NCI-H82 treated with DMSO at 0.1 percent for 48 hours (cell line): ENCODE measurements around the gene CIAO2A.
A peak's percentile ranks its signal among the peaks of the same experiment; 100 is the strongest.
"Not testable (repeated sequence)": the region's sequence is repeated elsewhere in the genome, so short reads cannot be mapped to it uniquely, and the experiment has no call there.

Source experiments
- DNase-seq: peaks from one replicate; lab custom pipeline; 2025; ENCODE audit not compliant: unreplicated experiment; lab: John Stamatoyannopoulos, UW

The CIAO2A gene, protein sequence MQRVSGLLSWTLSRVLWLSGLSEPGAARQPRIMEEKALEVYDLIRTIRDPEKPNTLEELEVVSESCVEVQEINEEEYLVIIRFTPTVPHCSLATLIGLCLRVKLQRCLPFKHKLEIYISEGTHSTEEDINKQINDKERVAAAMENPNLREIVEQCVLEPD

GRCh38 chr15:64093627-64094417 lies at the start of gene CIAO2A:
Gene CIAO2A (minus strand): TSS chr15:64093838. CDS start chr15:64093768, 70 bp downstream.
- DNase-seq = peak; percentile 98

GRCh38 chr15:64143276-64143675 lies 49.6 kb upstream of the CIAO2A start:
- no peak for DNase-seq

DNA sequence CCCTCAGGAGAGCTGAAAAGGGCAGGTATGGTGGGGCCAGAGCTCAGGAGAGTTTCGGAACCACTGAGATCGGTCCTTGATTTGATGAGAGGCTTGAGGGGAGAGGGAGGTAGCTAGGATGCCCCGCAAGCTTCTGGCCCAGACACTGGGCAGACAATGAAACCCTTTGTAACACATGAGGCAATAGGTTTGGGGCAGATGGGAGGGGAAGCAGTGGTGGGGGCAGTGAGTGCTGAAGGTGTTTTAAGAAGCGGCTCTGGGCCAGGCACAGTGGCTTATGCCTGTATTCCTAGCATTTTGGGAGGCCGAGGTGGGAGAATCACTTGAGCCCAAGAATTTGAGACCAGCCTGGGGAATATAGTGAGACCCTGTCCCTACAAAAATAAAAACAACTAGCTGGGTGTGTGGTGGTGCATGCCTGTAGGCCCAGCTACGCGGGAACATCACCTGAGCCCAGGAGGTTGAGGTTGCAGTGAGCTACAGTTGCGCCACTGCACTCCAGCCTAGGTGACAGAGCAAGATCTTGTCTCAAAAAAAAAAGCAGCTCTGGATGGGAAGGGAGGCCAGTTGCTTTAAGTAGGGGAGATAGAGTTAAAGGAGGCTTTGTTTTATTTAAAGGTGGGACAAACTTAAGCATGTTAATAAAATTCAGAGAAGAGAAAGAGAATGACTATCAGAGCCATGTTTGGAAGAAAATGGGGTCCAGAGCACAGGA lies 48.3 kb upstream of the CIAO2A start:
- DNase-seq = no peak

DNA sequence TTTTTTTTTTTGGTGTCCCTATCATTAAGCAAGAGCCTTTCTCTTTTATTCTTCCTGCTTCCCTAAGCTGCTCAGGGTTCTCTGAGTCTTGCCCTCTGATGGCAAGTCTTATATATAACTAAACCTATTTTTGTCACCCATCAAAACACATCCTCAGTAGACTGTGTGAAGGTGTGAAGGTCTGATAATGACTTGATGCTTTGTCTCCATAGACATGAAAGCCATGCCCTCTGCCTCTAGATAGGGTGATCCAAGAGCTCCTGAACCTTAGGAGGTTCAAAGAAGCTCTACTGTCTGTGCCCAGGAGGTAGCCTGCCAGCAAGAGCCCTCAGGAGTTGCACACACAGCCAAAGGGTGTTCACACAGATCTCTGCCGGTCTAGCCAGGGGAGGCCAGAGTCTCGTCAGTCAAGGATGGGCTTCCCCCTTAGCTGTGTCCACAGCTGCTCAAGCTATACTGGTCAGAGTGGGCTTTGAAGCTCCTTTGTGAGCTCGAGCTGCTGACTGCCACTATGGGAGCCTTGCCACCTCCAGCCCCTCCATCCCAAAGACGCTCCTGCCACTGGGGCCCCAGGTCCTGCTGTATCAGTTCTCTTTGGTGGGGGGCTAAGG lies 44.8 kb upstream of the CIAO2A start:
- DNase-seq = no peak

GRCh38 chr15:64137226-64137833 lies 43.7 kb upstream of the CIAO2A start:
- no peak for DNase-seq

GRCh38 chr15:64136347-64136746 lies 42.7 kb upstream of the CIAO2A start:
- DNase-seq = no peak

- DNase-seq = no peak
Measured at GRCh38 chr15:64134345-64134829, 40.7 kb upstream of the CIAO2A start.

DNA sequence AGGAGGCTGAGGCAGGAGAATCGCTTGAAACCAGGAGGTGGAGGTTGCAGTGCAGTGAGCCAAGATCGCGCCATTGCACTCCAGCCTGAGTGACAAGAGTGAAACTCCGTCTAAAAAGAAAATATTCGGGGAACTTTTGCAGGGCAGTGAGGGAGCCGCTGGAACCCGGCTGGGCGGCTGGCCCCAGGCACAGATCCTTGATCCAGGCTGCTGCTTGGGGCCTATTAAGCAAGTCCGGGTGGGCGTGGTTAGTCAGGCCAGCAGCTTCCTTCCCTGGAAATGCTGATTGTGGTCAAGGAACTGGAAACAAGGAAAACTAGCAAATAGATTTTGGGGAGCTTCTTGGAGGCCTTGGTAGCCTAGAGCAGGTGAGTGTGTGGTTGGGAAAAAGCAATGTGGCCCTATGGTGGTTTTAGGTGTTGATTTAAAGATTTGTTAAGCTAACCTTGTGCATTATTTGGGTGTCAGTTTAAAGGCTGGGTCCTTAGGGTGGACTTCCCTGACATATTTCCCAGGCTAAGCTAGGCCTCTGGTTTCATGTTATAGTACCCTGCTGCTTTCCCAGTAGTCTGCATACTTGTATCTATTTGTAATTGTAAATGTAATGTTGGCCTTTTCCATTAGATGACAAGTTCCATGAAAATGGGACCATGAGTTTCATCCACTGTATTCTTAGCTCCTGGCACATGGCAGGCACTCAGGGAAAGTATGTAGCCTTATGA lies 40.1 kb upstream of the CIAO2A start:
- no peak for DNase-seq

DNA sequence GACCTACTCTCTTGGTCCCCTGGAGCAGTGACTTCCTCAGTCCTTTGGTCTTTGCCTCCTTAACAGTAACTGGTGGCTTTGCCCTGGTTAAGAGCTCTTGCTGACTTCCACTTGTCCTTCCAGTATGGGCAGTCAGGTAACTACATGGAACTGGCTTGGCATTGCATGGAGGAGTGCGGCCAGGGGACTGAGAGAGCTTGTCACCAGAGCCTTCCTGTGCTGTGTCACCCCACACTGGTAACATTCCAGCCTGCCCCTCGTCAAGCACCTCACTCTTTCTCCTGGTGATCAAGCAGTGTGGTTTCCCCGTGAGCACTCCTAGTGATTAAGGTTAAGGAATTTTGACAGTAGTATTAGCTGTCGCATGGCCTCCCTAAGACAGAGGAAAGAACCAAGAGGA lies 38.6 kb upstream of the CIAO2A start:
- no peak for DNase-seq

DNA sequence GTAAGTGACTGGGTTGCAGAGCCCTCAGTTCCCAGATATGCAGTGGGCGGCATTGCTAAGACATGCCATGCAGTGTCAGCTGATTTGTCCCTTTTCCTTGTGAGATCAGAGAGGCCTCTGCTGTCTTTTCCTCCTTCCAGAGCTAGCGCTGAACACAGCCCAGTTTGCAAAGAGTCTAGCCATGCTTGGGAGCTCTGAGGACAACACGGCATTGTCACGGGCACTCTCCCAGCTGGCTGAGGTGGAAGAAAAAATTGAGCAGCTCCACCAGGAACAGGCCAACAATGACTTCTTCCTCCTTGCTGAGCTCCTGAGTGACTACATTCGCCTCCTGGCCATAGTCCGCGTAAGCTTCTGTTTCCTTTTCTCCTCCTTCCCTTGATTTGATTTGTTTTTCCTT lies 37.9 kb upstream of the CIAO2A start:
- DNase-seq = no peak

DNA sequence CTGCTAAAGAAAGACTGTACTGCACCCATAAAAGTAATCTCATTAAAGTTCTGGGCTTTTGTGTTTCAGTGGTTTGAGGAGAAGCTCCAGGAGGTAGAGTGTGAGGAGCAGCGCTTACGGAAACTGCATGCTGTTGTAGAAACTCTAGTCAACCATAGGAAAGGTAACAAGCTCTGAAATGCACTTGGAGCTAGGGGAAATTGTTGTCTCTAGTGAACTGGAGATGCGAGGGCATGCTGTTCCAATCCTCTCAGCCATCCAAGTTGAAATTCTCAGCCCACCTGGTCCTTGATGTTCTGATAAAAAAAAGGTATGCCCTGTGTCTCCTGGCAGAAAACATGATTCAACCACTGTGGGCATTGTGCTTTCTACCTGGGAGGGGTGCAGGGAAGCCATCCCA lies 36.5 kb upstream of the CIAO2A start:
- no peak for DNase-seq

GRCh38 chr15:64127521-64128270 lies 34.1 kb upstream of the CIAO2A start:
- DNase-seq = no peak

DNA sequence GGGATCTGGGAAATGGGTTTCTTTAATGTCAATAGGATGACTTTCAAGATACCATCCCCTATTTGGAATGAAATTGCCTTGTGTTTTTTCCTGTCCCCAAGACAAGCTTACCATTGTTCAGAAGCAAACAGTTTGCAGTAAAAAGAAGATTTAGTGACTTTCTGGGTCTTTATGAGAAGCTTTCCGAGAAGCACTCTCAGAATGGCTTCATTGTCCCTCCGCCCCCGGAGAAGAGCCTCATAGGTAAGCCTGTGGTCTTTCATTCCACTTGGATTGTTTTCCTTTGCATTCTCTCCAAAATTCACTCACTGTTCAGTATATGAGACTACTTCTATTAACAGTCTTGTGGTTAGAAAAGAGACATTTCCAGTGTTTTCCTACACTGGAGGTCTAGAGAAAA lies 32.3 kb upstream of the CIAO2A start:
- no peak for DNase-seq

DNA sequence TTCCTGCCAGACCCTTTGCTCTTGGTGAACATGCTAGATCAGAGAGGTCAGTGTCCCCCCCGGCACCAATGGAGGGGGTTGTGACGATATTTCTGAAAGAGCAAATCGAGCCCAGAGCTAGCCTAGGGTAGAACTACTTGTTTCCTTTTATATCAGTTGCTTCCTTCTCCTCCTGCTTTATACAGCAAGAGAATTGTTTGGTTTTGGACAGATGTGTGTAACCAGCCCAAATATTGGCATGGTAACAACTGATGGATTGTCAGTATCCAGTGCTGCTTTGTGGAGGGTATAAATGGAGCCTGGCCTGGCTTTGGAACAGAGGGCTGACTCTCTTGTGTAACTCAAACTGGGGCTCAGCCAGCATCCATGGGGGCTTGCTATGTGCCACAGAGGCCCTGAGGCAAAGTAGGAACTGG lies 29.3 kb upstream of the CIAO2A start:
- DNase-seq = no peak

DNA sequence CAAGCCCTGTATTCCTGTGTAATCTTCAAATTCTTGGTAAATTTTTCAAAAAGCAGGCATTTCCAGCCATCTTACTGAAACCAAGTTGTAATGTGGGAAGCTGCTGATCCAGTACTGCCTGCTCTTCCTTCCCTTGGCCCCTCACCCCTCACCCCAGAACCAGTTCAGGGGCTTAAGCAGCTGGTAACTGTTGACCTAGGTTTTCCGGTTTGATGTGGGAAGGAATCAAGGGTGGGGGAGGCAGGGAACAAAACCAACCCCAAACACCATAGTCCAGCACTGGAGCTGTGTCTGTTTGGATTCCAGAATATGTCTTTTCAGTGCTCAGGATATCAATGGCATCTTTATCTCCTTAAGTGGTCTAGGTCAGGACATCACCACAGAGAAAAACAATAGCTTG lies 28.8 kb upstream of the CIAO2A start:
- DNase-seq = no peak

DNA sequence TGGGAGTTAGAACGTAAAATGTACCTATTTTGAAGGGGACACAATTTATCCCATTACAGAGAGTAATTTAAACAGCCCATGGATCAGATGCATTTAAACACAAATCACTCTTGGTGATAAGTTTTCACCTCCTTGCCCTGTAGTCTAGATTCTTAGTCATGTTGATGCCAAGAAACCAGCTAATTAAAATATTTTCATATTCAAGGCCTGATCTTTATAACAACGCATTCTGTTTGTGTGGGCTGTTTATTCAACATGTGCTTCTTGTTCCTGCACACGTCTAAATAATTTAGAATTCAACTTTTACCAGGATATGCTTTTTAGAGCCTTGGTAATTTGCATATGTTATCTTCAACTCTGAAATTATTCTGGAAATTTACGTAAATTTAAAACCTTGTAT lies 28.0 kb upstream of the CIAO2A start:
- DNase-seq = no peak

- DNase-seq = not testable (repeated sequence)
Measured at GRCh38 chr15:64120322-64120721, 26.7 kb upstream of the CIAO2A start.

GRCh38 chr15:64117759-64118487 lies 24.3 kb upstream of the CIAO2A start:
- DNase-seq = no peak

DNA sequence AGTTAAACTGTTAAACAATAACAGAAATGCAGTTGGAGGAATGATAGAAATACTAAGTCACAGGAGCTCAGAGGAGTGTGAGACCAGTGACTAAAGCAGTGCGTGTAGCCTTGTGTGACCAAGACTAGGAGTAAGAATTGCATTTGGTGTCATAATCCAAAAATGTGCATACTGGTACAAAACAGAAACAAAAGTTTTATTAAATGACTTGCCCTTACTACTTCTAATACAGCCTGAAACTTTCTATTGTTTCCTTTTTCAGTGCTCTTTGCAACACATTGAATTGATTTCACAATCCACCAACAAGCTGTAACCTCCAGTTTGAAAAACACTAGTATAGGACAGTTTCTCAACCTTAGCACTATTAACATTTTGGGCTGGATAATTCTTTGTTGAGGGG lies 19.3 kb upstream of the CIAO2A start:
- DNase-seq = no peak
